K562 (cell line): ENCODE measurements around the gene IARS2. TPM values are rescaled to one million over a fixed set of nuclear protein-coding genes. Genes with fewer than 3 reads are reported as not detected.

Experiments
- C11orf30 ChIP-seq: fragments of 450-650 bp; IDR thresholded peaks from 2 replicates; pipeline ENCODE4 v1.6.1; 2016; ENCODE audit warnings: low read depth, mild to moderate bottlenecking
- FOXP4 ChIP-seq: sonication (generic); formaldehyde crosslinking; IDR thresholded peaks from 2 replicates; pipeline ENCODE4 v1.8.0; 2022; ENCODE audit warnings: mild to moderate bottlenecking, missing genetic modification reagents, borderline replicate concordance
- GABPB1 ChIP-seq: sonication (generic); formaldehyde crosslinking; IDR thresholded peaks from 2 replicates; pipeline ENCODE4 v1.8.0; 2022; ENCODE audit warnings: mild to moderate bottlenecking, missing genetic modification reagents
- KDM5B ChIP-seq: fragments of 200-600 bp; sonication (generic); IDR thresholded peaks from 2 replicates; pipeline ENCODE4 v1.6.1; 2012; ENCODE audit warnings: low read depth, mild to moderate bottlenecking, moderate library complexity, low read length, control low read depth, inconsistent platforms; ENCODE audit not compliant: insufficient replicate concordance
- SRSF7 ChIP-seq: fragments of 200-400 bp; formaldehyde crosslinking; optimal IDR thresholded peaks from 2 replicates; pipeline ENCODE3; 2017; ENCODE audit warnings: mild to moderate bottlenecking, low read depth, low read length
- TEAD4 ChIP-seq, 2 experiments: sonication (generic) in 1 of 2; formaldehyde crosslinking in 1 of 2; IDR thresholded peaks; 2 replicates each; pipeline versions ENCODE4 v1.6.1 to v1.8.0; 2012 to 2022; ENCODE audit warnings: borderline replicate concordance in 1 of 2, inconsistent platforms in 1 of 2, low read length in 1 of 2, mild to moderate bottlenecking in 1 of 2, missing genetic modification reagents in 1 of 2
- ZFP91 ChIP-seq: sonication (generic); formaldehyde crosslinking; IDR thresholded peaks from 2 replicates; pipeline ENCODE4 v1.8.0; 2022; ENCODE audit warnings: mild to moderate bottlenecking, missing genetic modification reagents
- ZNF143 ChIP-seq: sonication (generic); formaldehyde crosslinking; IDR thresholded peaks from 2 replicates; pipeline ENCODE4 v1.9.0; 2022; ENCODE audit warnings: mild to moderate bottlenecking, missing genetic modification reagents
- polyA plus RNA-seq, 8 experiments: library from polyadenylated mRNA; depleted of rRNA in 4 of 8; stranded (reverse) in 5 of 8; unstranded in 3 of 8; fragments of >200 nt; fragmentation: Nextera tagmentation in 2 of 8; fragmentation: Illumina TruSeq in 1 of 8; extraction: Ambion mirVana in 2 of 8; extraction: Trizol in 1 of 8; gene quantifications; 2 replicates each; pipeline versions ENCODE4 v1.2.1 to v1.2.3, GENCODE V29; 2011 to 2014; ENCODE audit warnings: inconsistent platforms in 1 of 8, missing spikeins in 1 of 8
- total RNA-seq, 7 experiments: library from RNA; depleted of rRNA in 6 of 7; stranded (reverse); fragments of >200 nt in 6 of 7; fragmentation: Illumina TruSeq in 2 of 7; extraction: Trizol in 2 of 7; gene quantifications; 2 replicates each; pipeline versions ENCODE4 v1.2.1 to v1.2.3, GENCODE V29; 2011 to 2021; ENCODE audit warnings: low replicate concordance in 1 of 7

IARS2 gene
- total and polyA plus RNA-seq, 9 of the 15 experiments (the other 6 are each of a cell fraction or from before 2014, with no cell fraction given) = 39.6 to 127 (median 93.8) TPM

- no peak for TF ChIP-seq ZFP91 (CRISPR knock-in tag)
- TF ChIP-seq ZNF143 (CRISPR knock-in tag) = peak; percentile 55; the same call in 1 of the 2 replicates
- TF ChIP-seq GABPB1 (CRISPR knock-in tag) = peak; percentile 88
- no peak for TF ChIP-seq SRSF7
- 0 out of 2 replicates have a peak, but pooled peaks have one; percentile 86 for TF ChIP-seq FOXP4 (CRISPR knock-in tag)
- TF ChIP-seq TEAD4 (IDR thresholded peaks at IDR 0.05; ENCODE audit: low read length) = peak; percentile 45; the same call in 1 of the 2 replicates
- no peak for TF ChIP-seq TEAD4 (CRISPR knock-in tag; IDR thresholded peaks at IDR 0.05; ENCODE audit: borderline replicate concordance)
- TF ChIP-seq C11orf30 = peak; percentile 95
- peak; percentile 96 for TF ChIP-seq KDM5B
- TF ChIP-seq, all 486 proteins: peak for 198
Observed at GRCh38 chr1:220046052-220046930, 47.6 kb upstream of the IARS2 start, which contains the start of gene EPRS1 (continued).
